ENCODE results near the gene KLHL30. TPM values are rescaled to one million over a fixed set of nuclear protein-coding genes. Genes with fewer than 3 reads are reported as not detected.

Gene KLHL30
- total RNA-seq, 1 experiment from 2014 or later = 0.61 TPM

DNA sequence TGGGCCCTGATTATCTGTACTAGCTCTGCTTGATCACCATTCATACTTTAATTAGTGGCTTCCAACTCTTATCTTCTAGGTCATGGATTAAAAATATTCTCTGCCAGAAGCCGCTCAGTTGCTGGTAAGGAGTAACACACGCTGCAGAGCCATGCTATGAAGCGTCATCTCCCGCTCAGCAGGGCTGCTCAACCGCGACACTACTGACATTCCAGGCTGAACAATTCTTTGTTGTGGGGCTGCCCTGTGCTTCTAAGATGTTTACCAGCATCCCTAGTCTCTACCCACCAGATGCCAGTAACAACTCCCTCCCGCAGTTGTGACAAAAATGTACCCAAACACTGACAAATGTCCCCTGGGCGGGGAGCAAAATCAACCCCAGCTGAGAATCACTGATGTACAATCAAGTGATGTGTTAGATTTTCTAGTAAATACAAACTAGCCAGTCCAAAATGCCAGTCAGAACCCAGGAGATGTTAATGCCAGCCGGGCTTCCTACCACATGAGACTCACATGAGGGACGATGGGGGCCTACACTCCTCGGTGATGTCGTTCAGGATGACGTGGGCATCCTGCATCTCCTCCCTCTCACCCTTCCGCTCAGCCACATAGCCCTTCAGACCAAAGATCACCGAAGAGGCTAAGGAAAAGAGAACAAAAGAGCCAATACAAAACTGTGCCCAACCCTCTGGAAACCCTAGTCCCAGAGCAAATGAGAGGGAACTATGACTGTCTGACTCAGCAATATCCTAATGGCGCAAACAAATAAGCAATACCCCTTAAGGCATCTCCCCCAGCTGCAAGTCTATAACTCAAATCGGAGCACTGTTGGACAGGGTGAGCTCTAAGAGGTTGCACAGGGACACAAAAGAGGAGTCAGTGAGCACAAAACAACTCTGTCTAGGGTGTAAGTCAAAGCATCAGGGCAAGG is 49.4 kb downstream of the KLHL30 start:
- ATAC-seq (no peak), DNase-seq (ENCODE audit: low read depth, low spot score) (no peak)
- no peaks in the 10 kb centered on the region for H3K9me2 ChIP-seq (ENCODE audit: insufficient read depth)
- no peak overlapping the region for H3K27ac ChIP-seq (ENCODE audit: low read depth, low read length)
- BruUV-seq (replicated peaks) = no TSS peak
- H3K4me2 ChIP-seq (ENCODE audit: low read length) = no peak overlapping the region
- no peaks in the 10 kb centered on the region for H3K4me1 ChIP-seq (ENCODE audit: control insufficient read depth in 1 of 2, insufficient read depth in 2 of 2, low read length in 2 of 2)
- H3K36me3 ChIP-seq (ENCODE audit: control insufficient read depth in 1 of 2, insufficient read depth in 2 of 2, low read length in 2 of 2) = peaks cover 69% of the 10 kb centered on the region in 2 experiments
- no peak overlapping the region for H3K9ac ChIP-seq (ENCODE audit: low read length)
- intact Hi-C loops (cut with micrococcal nuclease) = no loop called here
- ChIA-PET POLR2A (no interaction called here), RAD21 (ENCODE audit: low non-redundant PET in 1 of 2, low total read pairs in 2 of 2, uncharacterized antibody in 2 of 2, unreplicated experiment in 2 of 2) (no interaction called here), CTCF (no interaction called here)
- no peaks in the 10 kb centered on the region for H3K27me3 ChIP-seq (ENCODE audit: insufficient read depth, low read length)
- H4K20me1 ChIP-seq (ENCODE audit: insufficient read depth) = no peaks in the 10 kb centered on the region; the same call in 1 of the 2 replicates
- H2AFZ ChIP-seq (ENCODE audit: low read depth, low read length, poor library complexity, severe bottlenecking) = no peak overlapping the region
- no peaks in the 10 kb centered on the region for H3K9me3 ChIP-seq (ENCODE audit: control insufficient read depth in 1 of 2, insufficient read depth in 1 of 2, low read depth in 1 of 2, low read length in 2 of 2)
- TF ChIP-seq FOSL1 (IDR thresholded peaks at IDR 0.05; ENCODE audit: low read depth) (no peak), JUND (IDR thresholded peaks at IDR 0.05) (no peak), SP1 (IDR thresholded peaks at IDR 0.05; ENCODE audit: low read depth) (no peak), EZH2 (IDR thresholded peaks at IDR 0.05) (no peak), EZH2phosphoT487 (IDR thresholded peaks at IDR 0.05; ENCODE audit: borderline replicate concordance) (no peak), POLR2AphosphoS5 (IDR thresholded peaks at IDR 0.05; ENCODE audit: low read depth, low read length) (no peak)
- no peak overlapping the region for H3K4me3 ChIP-seq (replicated peaks in 1 of 2; ENCODE audit: low read depth in 1 of 2, low read length in 2 of 2)
- peaks cover 5% of the 10 kb centered on the region; the same call in 1 of the 2 replicates for H3K79me2 ChIP-seq (ENCODE audit: insufficient read depth, low read length)

DNA sequence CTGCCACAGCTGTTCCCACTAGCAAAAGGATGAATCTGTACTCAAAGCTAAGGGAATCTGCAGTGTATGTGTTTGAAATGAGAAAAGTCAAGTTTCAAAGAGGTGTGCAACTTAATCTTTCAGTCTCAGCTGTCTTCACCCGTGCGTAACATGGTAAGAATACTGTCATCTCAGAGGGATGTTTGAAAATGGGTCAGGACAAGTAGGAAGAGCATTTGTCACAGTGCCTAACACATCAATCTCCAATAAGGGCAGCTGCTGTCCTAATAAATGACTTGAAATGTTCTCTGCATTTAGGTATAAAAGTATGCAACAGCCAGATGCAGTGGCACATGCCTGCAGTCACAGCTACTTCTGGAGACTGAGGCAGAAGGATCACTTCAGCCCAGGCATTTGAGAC is 52.0 kb downstream of the KLHL30 start:
- intact Hi-C loops (cut with micrococcal nuclease) = no loop called here
- no peaks in the 10 kb centered on the region for H3K27me3 ChIP-seq (ENCODE audit: insufficient read depth, low read length)
- H3K4me2 ChIP-seq (ENCODE audit: low read length) = no peak overlapping the region
- POLR2A ChIA-PET = no interaction called here
- DNase-seq (ENCODE audit: low read depth, low spot score) (no peak), ATAC-seq (no peak)
- H3K9ac ChIP-seq (ENCODE audit: low read length) = no peak overlapping the region
- peaks cover 56 to 60% of the 10 kb centered on the region in 2 experiments for H3K36me3 ChIP-seq (ENCODE audit: control insufficient read depth in 1 of 2, insufficient read depth in 2 of 2, low read length in 2 of 2)
- no peak overlapping the region for H3K27ac ChIP-seq (ENCODE audit: low read depth, low read length)
- BruUV-seq (replicated peaks) = no TSS peak
- no peaks in the 10 kb centered on the region for H3K4me1 ChIP-seq (ENCODE audit: control insufficient read depth in 1 of 2, insufficient read depth in 2 of 2, low read length in 2 of 2)
- no peak overlapping the region for H2AFZ ChIP-seq (ENCODE audit: low read depth, low read length, poor library complexity, severe bottlenecking)
- peaks cover 16% of the 10 kb centered on the region for H3K79me2 ChIP-seq (ENCODE audit: insufficient read depth, low read length)
- H3K9me2 ChIP-seq (ENCODE audit: insufficient read depth) = no peaks in the 10 kb centered on the region
- H3K4me3 ChIP-seq (replicated peaks in 1 of 2; ENCODE audit: low read depth in 1 of 2, low read length in 2 of 2) = no peak overlapping the region
- CTCF ChIA-PET = no interaction called here
- no peaks in the 10 kb centered on the region for H3K9me3 ChIP-seq (ENCODE audit: control insufficient read depth in 1 of 2, insufficient read depth in 1 of 2, low read depth in 1 of 2, low read length in 2 of 2)
- RAD21 ChIA-PET (ENCODE audit: low non-redundant PET in 1 of 2, low total read pairs in 2 of 2, uncharacterized antibody in 2 of 2, unreplicated experiment in 2 of 2) = no interaction called here
- H4K20me1 ChIP-seq (ENCODE audit: insufficient read depth) = no peaks in the 10 kb centered on the region; the same call in 1 of the 2 replicates
- TF ChIP-seq TCF7L2 (IDR thresholded peaks at IDR 0.05; ENCODE audit: borderline replicate concordance, extremely low read depth, insufficient read depth, insufficient read length) (no peak), EGR1 (IDR thresholded peaks at IDR 0.05; ENCODE audit: low read depth) (no peak), FOSL1 (IDR thresholded peaks at IDR 0.05; ENCODE audit: low read depth) (no peak), JUND (IDR thresholded peaks at IDR 0.05) (no peak), POLR2A (IDR thresholded peaks at IDR 0.05; ENCODE audit: borderline replicate concordance, extremely low read depth, insufficient read depth, insufficient read length) (no peak), SIN3A (IDR thresholded peaks at IDR 0.05; ENCODE audit: low read depth) (no peak), REST (IDR thresholded peaks at IDR 0.05; ENCODE audit: low read depth) (no peak), SRF (IDR thresholded peaks at IDR 0.05; ENCODE audit: low read depth) (no peak), EZH2phosphoT487 (IDR thresholded peaks at IDR 0.05; ENCODE audit: borderline replicate concordance) (no peak), ZFX (IDR thresholded peaks at IDR 0.05) (no peak), EZH2 (IDR thresholded peaks at IDR 0.05) (no peak), SP1 (IDR thresholded peaks at IDR 0.05; ENCODE audit: low read depth) (no peak)
- TF ChIP-seq, protein P1, sequence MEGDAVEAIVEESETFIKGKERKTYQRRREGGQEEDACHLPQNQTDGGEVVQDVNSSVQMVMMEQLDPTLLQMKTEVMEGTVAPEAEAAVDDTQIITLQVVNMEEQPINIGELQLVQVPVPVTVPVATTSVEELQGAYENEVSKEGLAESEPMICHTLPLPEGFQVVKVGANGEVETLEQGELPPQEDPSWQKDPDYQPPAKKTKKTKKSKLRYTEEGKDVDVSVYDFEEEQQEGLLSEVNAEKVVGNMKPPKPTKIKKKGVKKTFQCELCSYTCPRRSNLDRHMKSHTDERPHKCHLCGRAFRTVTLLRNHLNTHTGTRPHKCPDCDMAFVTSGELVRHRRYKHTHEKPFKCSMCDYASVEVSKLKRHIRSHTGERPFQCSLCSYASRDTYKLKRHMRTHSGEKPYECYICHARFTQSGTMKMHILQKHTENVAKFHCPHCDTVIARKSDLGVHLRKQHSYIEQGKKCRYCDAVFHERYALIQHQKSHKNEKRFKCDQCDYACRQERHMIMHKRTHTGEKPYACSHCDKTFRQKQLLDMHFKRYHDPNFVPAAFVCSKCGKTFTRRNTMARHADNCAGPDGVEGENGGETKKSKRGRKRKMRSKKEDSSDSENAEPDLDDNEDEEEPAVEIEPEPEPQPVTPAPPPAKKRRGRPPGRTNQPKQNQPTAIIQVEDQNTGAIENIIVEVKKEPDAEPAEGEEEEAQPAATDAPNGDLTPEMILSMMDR (IDR thresholded peaks at IDR 0.05 in 2 of 3, conservative IDR thresholded peaks at IDR 0.05 in 1 of 3; ENCODE audit: borderline replicate concordance in 1 of 3, insufficient read depth in 1 of 3, low read depth in 2 of 3, low read length in 2 of 3) = no peak
